Subcutaneous abdominal adipose tissue (tissue), 5 donors: ENCODE results near the gene PPP6R2.
A peak's percentile ranks its signal among the peaks of the same experiment; 100 is the strongest.

Source experiments
- H3K27ac ChIP-seq: one replicate; pipeline ENCODE4 v1.7.0; 2013; ENCODE audit warnings: low read depth, mild to moderate bottlenecking, inconsistent platforms, low read length, moderate library complexity
- H3K27me3 ChIP-seq, 5 donors: one replicate each; pipeline ENCODE4 v1.7.0; 2013; ENCODE audit warnings: low read length in 5 of 5, inconsistent platforms in 1 of 5; ENCODE audit not compliant: control insufficient read depth in 5 of 5, insufficient read depth in 4 of 5
- H3K36me3 ChIP-seq, 5 donors: one replicate each; pipeline ENCODE4 v1.7.0; 2013; ENCODE audit warnings: low read length in 5 of 5; ENCODE audit not compliant: control insufficient read depth in 5 of 5, insufficient read depth in 5 of 5
- H3K4me1 ChIP-seq, 5 donors: one replicate each; pipeline ENCODE4 v1.7.0; 2013; ENCODE audit warnings: low read length in 5 of 5, mild to moderate bottlenecking in 3 of 5, moderate library complexity in 1 of 5; ENCODE audit not compliant: control insufficient read depth in 5 of 5, insufficient read depth in 5 of 5
- H3K4me3 ChIP-seq, 5 donors: one replicate each; pipeline ENCODE4 v1.7.0; 2013; ENCODE audit warnings: low read length in 5 of 5, low read depth in 1 of 5
- H3K9ac ChIP-seq, 5 donors: one replicate each; pipeline ENCODE4 v1.7.0; 2013; ENCODE audit warnings: low read length in 5 of 5, mild to moderate bottlenecking in 4 of 5, moderate library complexity in 3 of 5
- H3K9me3 ChIP-seq, 5 donors: one replicate each; pipeline ENCODE4 v1.7.0; 2013; ENCODE audit warnings: low read length in 5 of 5; ENCODE audit not compliant: control insufficient read depth in 5 of 5
- donor health status: healthy.
- donor health status: healthy.
- donor health status: healthy.
- donor health status: healthy.
- donor health status: healthy.

PPP6R2 gene

DNA sequence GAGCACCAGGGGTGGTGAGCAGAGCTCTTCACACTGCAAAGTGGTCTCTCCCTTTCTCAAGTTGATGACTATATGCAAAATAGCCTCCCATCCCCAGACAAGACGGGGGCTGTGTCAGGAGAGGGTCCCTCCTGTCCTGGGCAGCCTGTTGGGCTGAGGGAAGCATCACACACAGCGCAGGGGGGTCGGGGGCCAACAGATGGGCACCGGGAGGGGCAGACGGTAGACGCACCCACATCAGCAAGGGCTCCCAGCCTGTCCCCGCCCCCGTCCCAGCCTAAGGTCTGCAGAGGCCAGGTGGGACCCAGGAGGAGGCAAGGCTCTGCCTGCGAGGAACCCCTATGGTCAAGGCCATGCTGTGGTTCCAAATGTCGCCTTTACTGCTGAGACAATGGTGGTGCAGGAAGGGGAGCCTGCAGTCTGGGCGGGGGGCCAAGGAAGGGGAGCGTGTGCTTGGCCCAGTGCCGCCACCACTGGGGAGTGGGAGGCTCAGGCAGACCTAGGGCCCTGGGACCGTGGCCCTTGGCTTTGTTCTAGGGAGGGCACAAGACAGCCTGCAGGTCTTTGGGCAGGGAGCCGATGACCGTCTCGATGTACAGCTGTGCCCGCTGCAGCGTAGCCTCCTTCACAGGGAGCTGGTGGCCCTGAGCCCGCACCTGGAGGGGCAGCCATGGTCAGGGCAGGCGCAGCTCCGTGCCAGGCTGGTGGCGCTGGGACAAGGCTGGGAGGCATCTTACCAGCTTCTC lies 31.3 kb upstream of the PPP6R2 start:
- Histone ChIP-seq H3K27me3 (no peaks in the 10 kb centered on the region), H3K9ac (no peak overlapping the region), H3K36me3 (peaks cover 0 to 8% (median 0%) of the 10 kb centered on the region in 5 donors), H3K4me3 (no peak overlapping the region), H3K9me3 (no peaks in the 10 kb centered on the region), H3K4me1 (peaks cover 2 to 43% (median 40%) of the 10 kb centered on the region in 5 donors), H3K27ac (no peak overlapping the region)

DNA sequence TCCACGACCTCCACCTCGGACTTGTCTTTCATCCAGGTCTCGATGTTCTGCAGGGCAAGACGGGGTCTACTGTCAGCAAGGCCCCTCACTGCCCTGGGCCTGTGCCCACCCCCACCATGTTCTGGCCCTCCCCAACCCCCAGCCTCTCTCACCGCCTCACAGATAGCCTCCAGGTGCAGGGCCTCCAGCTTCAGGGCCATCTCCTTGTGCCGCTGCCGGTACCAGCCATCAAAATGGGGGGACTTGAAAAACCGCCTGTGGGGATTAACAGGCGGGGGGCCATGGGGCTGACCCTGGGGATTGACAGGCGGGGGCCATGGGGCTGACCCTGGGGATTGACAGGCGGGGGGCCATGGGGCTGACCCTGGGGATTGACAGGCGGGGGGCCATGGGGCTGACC lies 30.8 kb upstream of the PPP6R2 start:
- Histone ChIP-seq H3K27me3 (no peaks in the 10 kb centered on the region), H3K36me3 (peaks cover 0 to 8% (median 0%) of the 10 kb centered on the region in 5 donors)

DNA sequence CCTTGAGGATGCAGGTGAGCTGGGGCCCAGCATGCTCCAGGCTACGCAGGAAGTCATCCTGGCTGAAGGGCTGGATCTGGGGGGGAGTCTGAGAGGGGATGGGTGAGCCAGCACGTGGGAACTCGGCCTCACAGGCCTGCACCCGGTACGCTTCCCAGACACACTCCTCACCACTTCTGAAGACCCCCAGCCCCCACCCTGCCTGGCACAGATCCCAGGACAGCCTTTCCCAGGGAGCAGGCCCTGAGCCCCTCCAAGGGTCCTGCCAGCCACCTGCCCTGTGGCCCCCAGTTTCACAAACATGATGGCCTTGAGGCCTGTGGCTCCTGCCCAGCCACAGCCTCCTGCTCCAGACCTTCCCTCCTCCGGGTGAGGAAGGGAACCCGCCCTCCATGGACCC lies 30.1 kb upstream of the PPP6R2 start:
- Histone ChIP-seq H3K4me3 (no peak overlapping the region), H3K36me3 (peaks cover 0 to 8% (median 0%) of the 10 kb centered on the region in 5 donors), H3K4me1 (peaks cover under 1 to 37% (median 36%) of the 10 kb centered on the region in 5 donors)

More for the DNA sequence above, 30.8 kb upstream of the PPP6R2 start:
- no peak overlapping the region for H3K4me3 ChIP-seq
- no peak overlapping the region for H3K27ac ChIP-seq
- H3K9me3 ChIP-seq = no peaks in the 10 kb centered on the region
- H3K4me1 ChIP-seq = peaks cover 2 to 40% (median 39%) of the 10 kb centered on the region in 5 donors
- H3K9ac ChIP-seq = no peak overlapping the region

DNA sequence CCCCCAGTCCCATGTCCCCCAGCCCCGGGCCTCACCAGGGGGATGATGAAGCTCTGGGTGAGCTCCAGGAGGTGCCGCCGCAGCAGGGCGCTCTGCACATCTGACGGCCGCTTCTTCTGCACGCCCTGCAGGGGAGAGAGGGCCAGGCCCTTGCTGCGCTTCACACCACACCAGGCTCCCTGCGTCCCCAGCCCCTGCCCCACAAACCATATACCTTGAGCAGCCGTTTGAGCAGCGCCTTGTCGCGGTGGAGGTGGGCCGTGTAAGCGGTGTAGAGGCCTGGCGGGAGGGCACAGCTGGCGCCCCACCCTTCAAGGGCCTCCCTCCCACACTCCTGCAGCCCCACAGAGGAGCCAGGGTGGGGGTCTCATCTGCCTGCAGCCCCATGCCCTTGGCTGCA lies 29.5 kb upstream of the PPP6R2 start:
- no peak overlapping the region for H3K4me3 ChIP-seq
- H3K9ac ChIP-seq = no peak overlapping the region
- H3K9me3 ChIP-seq = no peaks in the 10 kb centered on the region
- H3K27ac ChIP-seq = no peak overlapping the region
- no peaks in the 10 kb centered on the region for H3K27me3 ChIP-seq
- peaks cover 0 to 31% (median 30%) of the 10 kb centered on the region in 5 donors for H3K4me1 ChIP-seq
- H3K36me3 ChIP-seq = peaks cover 0 to 8% (median 0%) of the 10 kb centered on the region in 5 donors

More for the DNA sequence above, 30.1 kb upstream of the PPP6R2 start:
- H3K27ac ChIP-seq = no peak overlapping the region
- no peaks in the 10 kb centered on the region for H3K9me3 ChIP-seq
- no peaks in the 10 kb centered on the region for H3K27me3 ChIP-seq
- no peak overlapping the region for H3K9ac ChIP-seq

- Histone ChIP-seq H3K4me3 (peak overlapping the region in 2 of 5 donors; percentile 42 to 58), H3K27ac (no peak overlapping the region), H3K4me1 (peaks cover 0 to 27% (median 26%) of the 10 kb centered on the region in 5 donors), H3K9ac (no peak overlapping the region), H3K27me3 (no peaks in the 10 kb centered on the region), H3K9me3 (no peaks in the 10 kb centered on the region), H3K36me3 (peaks cover 0 to 8% (median 0%) of the 10 kb centered on the region in 5 donors)
Observed at GRCh38 chr22:50314081-50314454, 29.1 kb upstream of the PPP6R2 start.

GRCh38 chr22:50314455-50315288 lies 28.5 kb upstream of the PPP6R2 start:
- Histone ChIP-seq H3K9me3 (no peaks in the 10 kb centered on the region), H3K9ac (peak overlapping the region in 1 of 5 donors; percentile 30), H3K27ac (no peak overlapping the region), H3K36me3 (peaks cover 0 to 8% (median 0%) of the 10 kb centered on the region in 5 donors), H3K27me3 (no peaks in the 10 kb centered on the region), H3K4me1 (peaks cover 0 to 21% (median 20%) of the 10 kb centered on the region in 5 donors), H3K4me3 (peak overlapping the region in 2 of 5 donors; percentile 42 to 58)

DNA sequence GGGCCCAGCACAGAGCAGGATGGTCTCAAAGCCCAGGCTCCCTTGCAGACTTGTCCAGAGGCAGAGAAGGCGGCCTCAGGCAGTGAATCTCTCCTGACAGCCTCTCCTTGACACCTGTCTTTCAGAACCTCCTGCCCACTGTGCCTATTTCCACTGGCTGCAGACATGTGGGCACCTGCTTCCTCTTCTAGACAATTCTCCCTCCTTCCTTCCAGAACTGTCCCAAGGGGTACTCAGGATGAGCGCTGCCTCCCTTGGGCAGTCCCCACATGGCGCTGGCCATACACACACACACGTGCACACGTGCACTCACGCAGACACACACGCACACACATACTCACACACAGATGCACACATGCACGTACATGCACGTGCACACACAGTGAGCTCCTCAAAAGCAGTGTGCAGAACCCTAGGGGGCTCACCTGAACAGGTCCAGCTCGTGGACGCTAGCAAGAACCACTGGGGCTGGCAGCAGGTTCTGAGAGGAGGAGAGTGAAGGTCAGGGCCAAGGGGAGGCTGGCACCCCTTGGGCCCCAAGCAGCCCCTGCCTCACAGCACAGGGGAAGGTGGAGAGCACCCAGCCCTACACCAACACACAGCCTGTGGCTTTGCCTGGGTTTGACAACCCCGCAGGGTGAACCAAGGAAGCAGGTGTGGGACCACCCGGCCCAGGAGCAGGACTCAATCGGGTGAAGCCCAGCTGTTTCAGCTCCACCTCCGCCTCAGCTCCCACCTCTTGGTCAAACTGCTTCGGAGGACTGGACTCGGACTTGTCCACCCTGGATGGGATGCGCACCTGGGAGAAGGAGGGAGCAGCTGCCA lies 27.6 kb upstream of the PPP6R2 start:
- Histone ChIP-seq H3K27me3 (no peaks in the 10 kb centered on the region), H3K27ac (no peak overlapping the region), H3K4me3 (no peak overlapping the region), H3K36me3 (peaks cover 0 to 8% (median 0%) of the 10 kb centered on the region in 5 donors), H3K9ac (no peak overlapping the region), H3K4me1 (peaks cover 0 to 17% (median 14%) of the 10 kb centered on the region in 5 donors), H3K9me3 (no peaks in the 10 kb centered on the region)

DNA sequence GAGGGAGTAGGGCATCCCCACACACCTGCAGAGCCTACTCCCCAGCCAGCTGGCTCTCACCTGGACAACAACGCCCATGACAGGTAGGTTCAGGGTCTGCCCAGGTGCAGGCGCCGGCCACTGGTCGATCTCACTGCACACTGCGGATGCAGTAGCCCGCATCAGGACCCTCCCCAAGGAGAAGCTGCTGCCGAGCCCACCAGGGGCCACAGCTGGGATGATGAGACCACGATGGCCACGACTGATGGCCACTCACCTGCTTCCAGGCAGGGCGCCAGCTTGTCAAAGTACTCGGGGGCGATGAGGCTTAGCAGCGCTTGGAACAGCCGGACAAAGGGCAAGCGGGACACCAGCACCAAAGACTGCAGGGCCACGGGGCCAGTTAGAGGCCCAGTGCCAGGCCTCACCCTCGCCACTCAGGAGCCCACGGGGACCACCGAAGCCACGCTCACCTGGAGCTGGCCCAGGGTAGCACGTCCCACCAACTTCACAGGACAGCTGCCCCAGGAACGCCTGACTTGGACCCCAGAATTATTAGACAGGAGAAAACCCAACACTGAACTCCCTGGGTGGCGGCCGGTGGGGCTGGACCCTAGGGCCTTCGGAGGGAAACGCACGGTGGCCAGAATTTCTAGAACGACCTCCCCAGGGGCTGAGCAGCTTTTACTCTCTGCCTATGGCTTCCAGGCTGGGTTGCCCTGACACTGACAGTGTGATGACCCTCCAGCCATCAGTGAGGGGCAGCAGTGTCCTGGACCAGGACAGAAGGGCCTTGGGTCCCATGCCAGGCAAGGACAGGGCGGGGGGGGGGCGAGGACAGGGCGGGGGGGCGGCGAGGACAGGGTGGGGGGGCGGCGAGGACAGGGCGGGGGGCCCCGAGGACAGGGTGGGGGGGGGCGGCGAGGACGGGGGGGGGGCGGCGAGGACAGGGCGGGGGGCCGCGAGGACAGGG lies 26.7 kb upstream of the PPP6R2 start:
- Histone ChIP-seq H3K4me1 (peaks cover 0 to 17% (median 14%) of the 10 kb centered on the region in 5 donors), H3K4me3 (no peak overlapping the region), H3K36me3 (peaks cover 0 to 8% (median 0%) of the 10 kb centered on the region in 5 donors), H3K27me3 (no peaks in the 10 kb centered on the region), H3K9ac (no peak overlapping the region), H3K27ac (no peak overlapping the region), H3K9me3 (no peaks in the 10 kb centered on the region)

GRCh38 chr22:50317178-50317577 lies 25.9 kb upstream of the PPP6R2 start:
- Histone ChIP-seq H3K36me3 (peaks cover 0 to under 1% (median 0%) of the 10 kb centered on the region in 5 donors), H3K4me3 (no peak overlapping the region), H3K4me1 (peaks cover 0 to 17% (median 14%) of the 10 kb centered on the region in 5 donors), H3K9ac (no peak overlapping the region), H3K9me3 (no peaks in the 10 kb centered on the region), H3K27me3 (no peaks in the 10 kb centered on the region), H3K27ac (no peak overlapping the region)
